ENCODE results near the gene REG4.

REG4 gene

DNA sequence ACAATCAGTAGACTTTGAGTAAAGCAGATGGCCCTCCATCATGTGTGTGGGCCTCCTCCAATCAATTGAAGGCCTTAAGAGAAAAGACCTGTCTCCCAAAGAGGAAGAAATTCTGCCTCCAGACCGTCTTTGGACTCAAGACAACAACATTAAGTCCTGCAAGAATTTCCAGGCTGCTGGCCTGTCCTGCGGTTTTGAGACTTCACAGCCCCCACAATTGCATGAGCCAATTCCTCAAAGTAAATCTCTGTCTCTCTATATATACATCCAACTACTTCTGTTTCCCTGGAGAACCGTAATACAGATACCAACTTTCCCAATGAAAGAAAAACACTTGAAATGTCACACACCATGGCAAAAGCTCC lies 16.4 kb downstream of the REG4 start:
- no peaks in the 10 kb centered on the region for H3K36me3 ChIP-seq (ENCODE audit: control insufficient read depth in 2 of 2, insufficient read depth in 1 of 2, low read length in 2 of 2)
- no peaks in the 10 kb centered on the region for H3K4me1 ChIP-seq (ENCODE audit: control insufficient read depth, insufficient read depth, low read length)
- H3K4me3 ChIP-seq (ENCODE audit: low read depth, low read length): no peak overlapping the region
- no peak for TF ChIP-seq SETDB1 (IDR thresholded peaks at IDR 0.05; ENCODE audit: insufficient read length, low read length)
- TF ChIP-seq ZNF585B (tag by site-specific recombination; IDR thresholded peaks at IDR 0.05): no peak
- no peak for TF ChIP-seq ZNF16 (tag by site-specific recombination; IDR thresholded peaks at IDR 0.05; ENCODE audit: low read depth)
- TF ChIP-seq ZNF518A (tag by site-specific recombination; conservative IDR thresholded peaks at IDR 0.05; ENCODE audit: low read depth): no peak
- TF ChIP-seq KLF1 (tag by site-specific recombination; IDR thresholded peaks at IDR 0.05): no peak
- no peak for TF ChIP-seq SP3 (tag by site-specific recombination; IDR thresholded peaks at IDR 0.05)
- TF ChIP-seq GLI4 (tag by site-specific recombination; IDR thresholded peaks at IDR 0.05): no peak
- no peak for TF ChIP-seq ZNF704 (tag by site-specific recombination; IDR thresholded peaks at IDR 0.05)
- TF ChIP-seq, protein P1, sequence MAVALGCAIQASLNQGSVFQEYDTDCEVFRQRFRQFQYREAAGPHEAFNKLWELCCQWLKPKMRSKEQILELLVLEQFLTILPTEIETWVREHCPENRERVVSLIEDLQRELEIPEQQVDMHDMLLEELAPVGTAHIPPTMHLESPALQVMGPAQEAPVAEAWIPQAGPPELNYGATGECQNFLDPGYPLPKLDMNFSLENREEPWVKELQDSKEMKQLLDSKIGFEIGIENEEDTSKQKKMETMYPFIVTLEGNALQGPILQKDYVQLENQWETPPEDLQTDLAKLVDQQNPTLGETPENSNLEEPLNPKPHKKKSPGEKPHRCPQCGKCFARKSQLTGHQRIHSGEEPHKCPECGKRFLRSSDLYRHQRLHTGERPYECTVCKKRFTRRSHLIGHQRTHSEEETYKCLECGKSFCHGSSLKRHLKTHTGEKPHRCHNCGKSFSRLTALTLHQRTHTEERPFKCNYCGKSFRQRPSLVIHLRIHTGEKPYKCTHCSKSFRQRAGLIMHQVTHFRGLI (tag by site-specific recombination; IDR thresholded peaks at IDR 0.05): no peak
- TF ChIP-seq ZNF280C (tag by site-specific recombination; IDR thresholded peaks at IDR 0.05): no peak
- TF ChIP-seq ZBTB7A (tag by site-specific recombination; IDR thresholded peaks at IDR 0.05; ENCODE audit: low read depth): no peak
- TF ChIP-seq ZNF112 (tag by site-specific recombination; IDR thresholded peaks at IDR 0.05): no peak
- no peak for TF ChIP-seq ZNF223 (tag by site-specific recombination; IDR thresholded peaks at IDR 0.05)
- TF ChIP-seq ZFP37 (tag by site-specific recombination; IDR thresholded peaks at IDR 0.05): no peak
- no peak for TF ChIP-seq ZBTB8A (tag by site-specific recombination; IDR thresholded peaks at IDR 0.05)
- no peak for TF ChIP-seq ZNF555 (tag by site-specific recombination; conservative IDR thresholded peaks at IDR 0.05)
- TF ChIP-seq ZNF433 (tag by site-specific recombination; IDR thresholded peaks at IDR 0.05; ENCODE audit: low read depth): no peak
- TF ChIP-seq ZSCAN30 (tag by site-specific recombination; IDR thresholded peaks at IDR 0.05): no peak
- no peak for TF ChIP-seq MEIS1 (CRISPR knock-in tag; IDR thresholded peaks at IDR 0.05; ENCODE audit: borderline replicate concordance)
- POLR2A ChIA-PET: interaction anchor here (1.2 kb wide), 1 partner anchor 25 kb away, joined by 3 read pairs; no protein-coding TSS in a partner anchor
- H3K27ac ChIP-seq (ENCODE audit: extremely low read depth, low read depth, low read length): no peak overlapping the region
- CTCF ChIA-PET: interaction anchor here (0.7 to 3.3 kb wide), 2 partner anchors 14 to 16 kb away, joined by 3 to 18 read pairs; partner anchors contain the start of gene REG4
- no peaks in the 10 kb centered on the region for H3K9me3 ChIP-seq (ENCODE audit: control insufficient read depth, insufficient read depth, low read depth, low read length)

Data from HEK293 (cell line).